CD4-positive, alpha-beta T cell treated with Interferon gamma for 1 hour (primary cell): Measurements from ENCODE around the gene SH3D21.

Source experiments
- DNase-seq: peaks from one replicate; pipeline ENCODE4 v3.0.0-alpha.2; 2020

The SH3D21 gene

GRCh38 chr1:36306210-36306901 is at the start of gene SH3D21:
SH3D21 (plus strand) TSS chr1:36306368; CDS start chr1:36306421, 53 bp downstream.
- peak; percentile 50 for DNase-seq

GRCh38 chr1:36256558-36257374 is 49.4 kb upstream of the SH3D21 start:
- DNase-seq, result no peak

- no peak for DNase-seq
Measured at GRCh38 chr1:36257375-36257767, 48.8 kb upstream of the SH3D21 start.

- no peak for DNase-seq
Measured at GRCh38 chr1:36258960-36259344, 47.2 kb upstream of the SH3D21 start.

GRCh38 chr1:36268981-36269380 is 37.2 kb upstream of the SH3D21 start:
- DNase-seq, result no peak

GRCh38 chr1:36269408-36269838 is 36.7 kb upstream of the SH3D21 start:
- DNase-seq, result no peak

GRCh38 chr1:36273024-36273423 is 33.1 kb upstream of the SH3D21 start:
- no peak for DNase-seq

GRCh38 chr1:36274201-36274600 is 32.0 kb upstream of the SH3D21 start:
- no peak for DNase-seq

- no peak for DNase-seq
Measured at GRCh38 chr1:36276688-36277087, 29.5 kb upstream of the SH3D21 start.

GRCh38 chr1:36279110-36279788 is 26.9 kb upstream of the SH3D21 start:
- DNase-seq, result no peak

- no peak for DNase-seq
Measured at GRCh38 chr1:36279789-36280296, 26.3 kb upstream of the SH3D21 start.

- no peak for DNase-seq
Measured at GRCh38 chr1:36284061-36284460, 22.1 kb upstream of the SH3D21 start.

GRCh38 chr1:36284517-36284916 is 21.7 kb upstream of the SH3D21 start:
- no peak for DNase-seq

GRCh38 chr1:36285443-36286101 is 20.6 kb upstream of the SH3D21 start:
- peak; percentile 63 for DNase-seq

GRCh38 chr1:36286802-36287201 is 19.4 kb upstream of the SH3D21 start:
- no peak for DNase-seq

GRCh38 chr1:36287595-36287994 is 18.6 kb upstream of the SH3D21 start:
- no peak for DNase-seq

GRCh38 chr1:36295390-36295789 is 10.8 kb upstream of the SH3D21 start:
- no peak for DNase-seq

- DNase-seq, result no peak
Measured at GRCh38 chr1:36297062-36297461, 9.1 kb upstream of the SH3D21 start.

- no peak for DNase-seq
Measured at GRCh38 chr1:36298640-36299039, 7.5 kb upstream of the SH3D21 start.

GRCh38 chr1:36300526-36300925 is 5.6 kb upstream of the SH3D21 start:
- DNase-seq, result no peak

- no peak for DNase-seq
Measured at GRCh38 chr1:36301220-36301619, 4.9 kb upstream of the SH3D21 start.

GRCh38 chr1:36303244-36303643 is 2.9 kb upstream of the SH3D21 start:
- DNase-seq, result no peak
